GM12878 (cell line): ENCODE measurements around the gene FRMD8. TPM values are rescaled to one million over a fixed set of nuclear protein-coding genes. Genes with fewer than 3 reads are reported as not detected.

ENCODE experiments used
- ASH2L ChIP-seq: fragments of 300-600, 200-600 bp; sonication (generic); IDR thresholded peaks from 2 replicates; pipeline ENCODE4 v1.6.1; 2017; ENCODE audit warnings: low read depth, mild to moderate bottlenecking, borderline replicate concordance
- ATF7 ChIP-seq: fragments of 450-650 bp; IDR thresholded peaks from 2 replicates; pipeline ENCODE4 v1.6.1; 2016; ENCODE audit warnings: low read depth, mild to moderate bottlenecking
- CBFB ChIP-seq: IDR thresholded peaks from 2 replicates; pipeline ENCODE4 v1.6.1; 2016; ENCODE audit warnings: antibody characterized with exemption, low read depth
- CBX5 ChIP-seq: sonication (generic); IDR thresholded peaks from 2 replicates; pipeline ENCODE4 v1.6.1; 2016; ENCODE audit warnings: low read depth, moderate library complexity, mild to moderate bottlenecking, inconsistent platforms
- EP300 ChIP-seq, 2 experiments: fragments of 150-350 bp in 1 of 2; IDR thresholded peaks; 2 replicates each; pipeline ENCODE4 v1.6.1; 2011 to 2012; ENCODE audit warnings: low read depth in 2 of 2, low read length in 2 of 2, borderline replicate concordance in 1 of 2, improper control_type of control experiment in 1 of 2, inconsistent platforms in 1 of 2; ENCODE audit not compliant: control insufficient read depth in 1 of 2
- EZH2 ChIP-seq: IDR thresholded peaks from 2 replicates; pipeline ENCODE4 v1.6.1; 2012; ENCODE audit warnings: low read depth, mild to moderate bottlenecking, control low read depth, inconsistent platforms, low read length, borderline replicate concordance; ENCODE audit not compliant: control insufficient read depth
- HDGF ChIP-seq: fragments of 450-650 bp; IDR thresholded peaks from 2 replicates; pipeline ENCODE4 v1.6.1; 2016; ENCODE audit warnings: antibody characterized with exemption
- IRF5 ChIP-seq: fragments of 450-650 bp; IDR thresholded peaks from 2 replicates; pipeline ENCODE4 v1.6.1; 2017; ENCODE audit warnings: borderline replicate concordance
- MEF2B ChIP-seq: fragments of 450-650 bp; IDR thresholded peaks from 2 replicates; pipeline ENCODE4 v1.6.1; 2018; ENCODE audit warnings: mild to moderate bottlenecking, moderate library complexity; ENCODE audit not compliant: partially characterized antibody, poor library complexity, severe bottlenecking
- NBN ChIP-seq: fragments of 450-650 bp; IDR thresholded peaks from 2 replicates; pipeline ENCODE4 v1.6.1; 2016
- NR2C1 ChIP-seq: fragments of 450-650 bp; IDR thresholded peaks from 2 replicates; pipeline ENCODE4 v1.6.1; 2017; ENCODE audit warnings: antibody characterized with exemption, mild to moderate bottlenecking, moderate library complexity
- PKNOX1 ChIP-seq: fragments of 450-650 bp; IDR thresholded peaks from 2 replicates; pipeline ENCODE4 v1.6.1; 2016; ENCODE audit warnings: mild to moderate bottlenecking
- POLR2AphosphoS2 ChIP-seq: IDR thresholded peaks from 2 replicates; pipeline ENCODE4 v1.6.1; 2011; ENCODE audit warnings: low read depth, mild to moderate bottlenecking, low read length, improper control_type of control experiment, moderate library complexity
- RELB ChIP-seq: fragments of 450-650 bp; IDR thresholded peaks from 2 replicates; pipeline ENCODE4 v1.6.1; 2017; ENCODE audit warnings: low read depth, mild to moderate bottlenecking, moderate library complexity
- SMARCA5 ChIP-seq: fragments of 450-650 bp; IDR thresholded peaks from 2 replicates; pipeline ENCODE4 v1.6.1; 2017; ENCODE audit warnings: mild to moderate bottlenecking
- SMC3 ChIP-seq: IDR thresholded peaks from 2 replicates; pipeline ENCODE4 v1.6.1; 2011; ENCODE audit warnings: low read length, improper control_type of control experiment, borderline replicate concordance
- SP1 ChIP-seq: IDR thresholded peaks from one replicate; pipeline ENCODE4 v1.6.1; 2011; ENCODE audit warnings: low read depth, low read length
- SRF ChIP-seq, 2 experiments: IDR thresholded peaks; 2 replicates each; pipeline ENCODE4 v1.6.1; 2011; ENCODE audit warnings: low read depth in 2 of 2, low read length in 2 of 2, mild to moderate bottlenecking in 1 of 2, moderate library complexity in 1 of 2
- ZNF592 ChIP-seq: fragments of 450-650 bp; IDR thresholded peaks from 2 replicates; pipeline ENCODE4 v1.6.1; 2017; ENCODE audit warnings: mild to moderate bottlenecking, moderate library complexity
- ZZZ3 ChIP-seq: IDR thresholded peaks from 2 replicates; pipeline ENCODE4 v1.6.1; 2011; ENCODE audit warnings: low read depth; ENCODE audit not compliant: control insufficient read depth, insufficient read length
- polyA plus RNA-seq, 11 experiments: library from polyadenylated mRNA; depleted of rRNA in 4 of 11; unstranded in 6 of 11; stranded (reverse) in 5 of 11; fragments of >200 nt; fragmentation: Nextera tagmentation in 4 of 11; fragmentation: Illumina TruSeq in 1 of 11; extraction: Ambion mirVana in 4 of 11; extraction: Trizol in 1 of 11; gene quantifications; 1 replicate in 1 of 11; 2 replicates in 10 of 11; pipeline versions ENCODE4 v1.2.1 to v1.2.3, GENCODE V29; 2011 to 2016; ENCODE audit warnings: inconsistent platforms in 2 of 11, missing spikeins in 2 of 11, low read depth in 1 of 11
- total RNA-seq, 4 experiments: library from RNA; depleted of rRNA in 3 of 4; stranded (reverse); fragments of >200 nt in 3 of 4; fragmentation: Illumina TruSeq in 1 of 4; extraction: Trizol in 1 of 4; gene quantifications; 2 replicates each; pipeline versions ENCODE4 v1.2.1 to v1.2.3, GENCODE V29; 2013 to 2021

Gene FRMD8
- total and polyA plus RNA-seq, 10 of the 15 experiments (the other 5 are each of a cell fraction or from before 2014, with no cell fraction given), result 8.3 to 69.4 (median 28.0) TPM

GRCh38 chr11:65416341-65416824, 29.9 kb downstream of the FRMD8 start (continued):
- TF ChIP-seq PKNOX1, result 0 out of 2 replicates have a peak, but pooled peaks have one; percentile 13
- peak; percentile 97 for TF ChIP-seq SMC3
- TF ChIP-seq CBX5, result no peak
- TF ChIP-seq HDGF, result peak; percentile 12; the same call in 1 of the 2 replicates
- TF ChIP-seq SMARCA5, result peak; percentile 92
- no peak for TF ChIP-seq ZZZ3
- TF ChIP-seq NBN, result peak; percentile 74
- no peak; the same call in 1 of the 2 replicates for TF ChIP-seq CBFB
- no peak; the same call in 1 of the 2 replicates for TF ChIP-seq ATF7
- TF ChIP-seq SRF (IDR thresholded peaks at IDR 0.05; ENCODE audit: low read depth in 2 of 2, low read length in 2 of 2), result no peak
- TF ChIP-seq EZH2, result no peak
- peak; percentile 90; the same call in 1 of the 2 replicates for TF ChIP-seq ZNF592
- TF ChIP-seq EP300 (IDR thresholded peaks at IDR 0.05; ENCODE audit: borderline replicate concordance in 1 of 2, control insufficient read depth in 1 of 2, low read depth in 2 of 2, low read length in 2 of 2), result no peak
- TF ChIP-seq RELB, result peak; percentile 40; the same call in 1 of the 2 replicates
- TF ChIP-seq SP1, result no peak
- TF ChIP-seq MEF2B, result peak; percentile 34
- no peak for TF ChIP-seq NR2C1
- TF ChIP-seq POLR2AphosphoS2, result no peak
- TF ChIP-seq ASH2L, result no peak
- no peak for TF ChIP-seq IRF5
